Small intestine (tissue), 7 donors: Measurements from ENCODE around the gene CTNND2. TPM values are rescaled to one million over a fixed set of nuclear protein-coding genes. Genes with fewer than 3 reads are reported as not detected.

Experiments used
- DNase-seq, 2 donors: peaks; one replicate each; pipeline versions ENCODE4 v3.0.0 to v3.0.0-alpha.2; 2013
- FAIRE-seq: peaks from 2 replicates; lab custom pipeline; 2012; peaks lifted over from hg19 to GRCh38; lab: Jason Lieb, UNC
- H3K27ac ChIP-seq, 3 donors: one replicate each; pipeline ENCODE4 v1.5.1; 2013; ENCODE audit warnings: low read length in 2 of 3, mild to moderate bottlenecking in 2 of 3, control low read depth in 1 of 3, inconsistent platforms in 1 of 3, low read depth in 1 of 3, moderate library complexity in 1 of 3
- H3K27me3 ChIP-seq, 3 donors: one replicate each; pipeline ENCODE4 v1.6.1; 2013; ENCODE audit warnings: low read length in 3 of 3, inconsistent platforms in 1 of 3; ENCODE audit not compliant: control insufficient read depth in 3 of 3, insufficient read depth in 3 of 3
- H3K36me3 ChIP-seq, 3 donors: one replicate each; pipeline ENCODE4 v1.6.1; 2013; ENCODE audit warnings: low read length in 3 of 3, inconsistent platforms in 1 of 3, low read depth in 1 of 3, mild to moderate bottlenecking in 1 of 3, moderate library complexity in 1 of 3; ENCODE audit not compliant: control insufficient read depth in 3 of 3, insufficient read depth in 2 of 3
- H3K4me1 ChIP-seq, 3 donors: one replicate each; pipeline ENCODE4 v1.6.1; 2013; ENCODE audit warnings: low read length in 2 of 3, inconsistent platforms in 1 of 3, low read depth in 1 of 3, mild to moderate bottlenecking in 1 of 3, moderate library complexity in 1 of 3; ENCODE audit not compliant: control insufficient read depth in 3 of 3, insufficient read depth in 2 of 3
- H3K4me3 ChIP-seq, 3 donors: one replicate each; pipeline ENCODE4 v1.5.1; 2013; ENCODE audit warnings: low read length in 3 of 3, control low read depth in 1 of 3, inconsistent platforms in 1 of 3, low read depth in 1 of 3, mild to moderate bottlenecking in 1 of 3, moderate library complexity in 1 of 3
- H3K9me3 ChIP-seq, 2 donors: one replicate each; pipeline ENCODE4 v1.6.1; 2013; ENCODE audit warnings: low read depth in 1 of 2, low read length in 1 of 2; ENCODE audit not compliant: control insufficient read depth in 2 of 2, insufficient read depth in 1 of 2
- WGBS, 3 donors: extraction: QIAGEN DNeasy Blood & Tissue Kit; methylation state at CpG; one replicate each; pipeline ENCODE4 v1.1.7; 2013; 5-methylcytosine and 5-hydroxymethylcytosine counted together
- polyA plus RNA-seq, 4 donors: library from polyadenylated mRNA; stranded (reverse) in 3 of 4; unstranded in 1 of 4; fragments of 200-250 nt in 3 of 4; fragments of 120-200 nt in 1 of 4; gene quantifications; one replicate each; pipeline versions ENCODE4 v1.2.1 to v1.2.3, GENCODE V29; 2013
- donor health status: healthy with polysubstance abuse.
- donor health status: control.
- donor health status: control.
- donor health status: Bipolar disorder and iron deficiency.
- donor health status: healthy.

The CTNND2 gene
- polyA plus RNA-seq, 4 donors = 1.1 to 3.0 TPM; not detected in 2

DNA sequence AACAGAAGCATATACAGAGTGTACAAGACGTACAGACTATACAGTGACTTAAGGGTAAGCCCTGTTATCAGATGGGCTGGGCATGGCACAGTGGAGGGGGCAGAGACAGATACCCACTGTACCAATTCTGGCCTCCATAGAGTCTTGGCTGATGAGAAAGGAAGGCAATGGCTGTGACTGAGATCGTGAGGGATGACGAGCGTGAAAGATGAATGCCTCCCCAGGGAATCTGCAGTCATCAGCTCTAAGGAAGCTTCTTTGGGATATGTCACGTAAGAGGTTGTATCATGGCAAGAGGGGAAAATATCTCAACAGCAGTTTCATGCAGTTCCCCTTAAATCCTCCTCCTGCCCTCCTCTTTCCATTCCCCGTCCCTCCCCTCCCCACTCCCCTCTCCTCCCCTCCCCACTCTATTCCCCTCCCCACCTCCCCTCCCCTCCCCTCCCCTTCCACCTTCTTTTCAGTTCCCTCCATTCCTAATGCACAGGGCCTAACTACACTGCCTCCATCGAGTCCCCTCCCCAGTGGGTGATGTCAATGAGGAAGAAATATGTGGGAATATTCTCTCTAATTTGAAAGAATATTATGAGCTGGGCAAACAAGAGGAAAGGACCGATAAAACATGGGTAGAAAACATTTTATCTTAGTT is 916.8 kb downstream of the CTNND2 start:
- no peak overlapping the region for H3K27ac ChIP-seq
- no peaks in the 10 kb centered on the region for H3K27me3 ChIP-seq
- WGBS, 3 donors = 59 to 70% (median 64%) methylated on average over 8 of the region's 8 CpGs
- no peak overlapping the region for H3K4me3 ChIP-seq
- FAIRE-seq (no peak), DNase-seq (no peak)
- peaks cover 0 to 2% (median 0%) of the 10 kb centered on the region in 3 donors for H3K4me1 ChIP-seq
- no peaks in the 10 kb centered on the region for H3K36me3 ChIP-seq
- H3K9me3 ChIP-seq = no peaks in the 10 kb centered on the region

DNA sequence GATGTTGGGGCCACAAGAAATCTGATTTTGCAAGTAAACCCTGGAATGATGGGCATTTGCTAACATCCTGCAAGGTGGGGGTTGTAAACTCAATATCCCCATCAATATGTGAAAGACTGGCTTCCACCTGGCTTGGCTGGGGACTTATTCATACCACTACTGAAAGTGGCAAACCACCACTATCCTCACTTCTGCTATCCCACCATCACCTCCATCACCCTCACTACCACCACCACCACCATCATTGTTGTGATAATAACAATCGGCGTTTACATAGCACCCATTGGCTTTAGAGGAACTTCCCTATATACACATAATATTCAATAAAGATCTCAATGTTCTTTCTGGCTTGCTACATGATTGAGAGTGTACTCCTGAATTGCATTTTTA is 918.5 kb downstream of the CTNND2 start:
- Histone ChIP-seq H3K27ac (no peak overlapping the region), H3K4me1 (peaks cover 0 to 2% (median 0%) of the 10 kb centered on the region in 3 donors), H3K36me3 (no peaks in the 10 kb centered on the region), H3K9me3 (no peaks in the 10 kb centered on the region), H3K27me3 (no peaks in the 10 kb centered on the region), H3K4me3 (no peak overlapping the region)
- FAIRE-seq = no peak
- WGBS, 3 donors = 87 to 93% (median 89%) methylated on average over 2 of the region's 2 CpGs
- DNase-seq = no peak

DNA sequence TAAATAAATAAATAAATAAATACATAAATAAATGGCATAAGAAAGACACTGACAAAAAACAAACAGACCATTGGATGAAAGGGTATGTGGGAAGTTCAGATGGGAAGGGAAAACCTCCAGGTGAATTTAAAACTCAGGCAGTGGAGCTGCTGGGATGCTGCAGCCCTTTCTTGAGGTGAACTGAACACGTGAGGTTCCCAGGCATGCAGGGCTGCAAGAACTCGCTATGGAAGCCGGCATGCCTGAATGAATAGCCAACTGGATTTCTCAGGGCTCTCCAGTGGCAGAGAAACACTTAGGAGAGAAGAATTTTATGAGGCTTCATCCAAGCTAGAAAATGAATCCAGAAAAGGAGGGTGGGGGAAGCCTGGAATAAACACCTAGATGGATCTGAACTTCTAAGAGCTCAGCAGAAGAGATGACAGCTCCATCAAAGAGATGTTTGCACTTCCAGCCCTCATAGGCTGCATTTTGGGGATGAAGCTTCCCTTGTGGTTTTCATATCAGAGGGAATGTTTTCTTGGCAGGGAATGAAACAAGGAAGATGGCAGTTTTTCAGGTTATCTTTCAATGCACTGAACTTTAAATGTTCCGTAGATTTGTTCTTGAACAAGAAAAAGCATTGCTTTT is 919.0 kb downstream of the CTNND2 start:
- Histone ChIP-seq H3K4me3 (no peak overlapping the region), H3K27ac (no peak overlapping the region), H3K9me3 (no peaks in the 10 kb centered on the region), H3K36me3 (no peaks in the 10 kb centered on the region), H3K27me3 (no peaks in the 10 kb centered on the region), H3K4me1 (peaks cover 0 to 2% (median 0%) of the 10 kb centered on the region in 3 donors)
- 79 to 89% (median 86%) methylated on average over 4 of the region's 4 CpGs for WGBS, 3 donors
- FAIRE-seq = no peak
- DNase-seq = no peak

- H3K27ac ChIP-seq = no peak overlapping the region
- no peaks in the 10 kb centered on the region for H3K36me3 ChIP-seq
- DNase-seq (no peak), FAIRE-seq (no peak)
- H3K4me1 ChIP-seq = peaks cover 0 to 2% (median 0%) of the 10 kb centered on the region in 3 donors
- WGBS, 3 donors = 70 to 77% (median 74%) methylated on average over 10 of the region's 10 CpGs
- no peaks in the 10 kb centered on the region for H3K27me3 ChIP-seq
- H3K9me3 ChIP-seq = no peaks in the 10 kb centered on the region
- H3K4me3 ChIP-seq = no peak overlapping the region
Measured at GRCh38 chr5:10984021-10984715, 920.1 kb downstream of the CTNND2 start.

- Histone ChIP-seq H3K36me3 (no peaks in the 10 kb centered on the region), H3K27me3 (no peaks in the 10 kb centered on the region), H3K9me3 (no peaks in the 10 kb centered on the region), H3K4me1 (no peaks in the 10 kb centered on the region), H3K4me3 (no peak overlapping the region), H3K27ac (no peak overlapping the region)
- FAIRE-seq (no peak), DNase-seq (no peak)
- WGBS, 3 donors = 68 to 70% (median 70%) methylated on average over 3 of the region's 3 CpGs
Measured at GRCh38 chr5:10982626-10983025, 921.6 kb downstream of the CTNND2 start.

DNA sequence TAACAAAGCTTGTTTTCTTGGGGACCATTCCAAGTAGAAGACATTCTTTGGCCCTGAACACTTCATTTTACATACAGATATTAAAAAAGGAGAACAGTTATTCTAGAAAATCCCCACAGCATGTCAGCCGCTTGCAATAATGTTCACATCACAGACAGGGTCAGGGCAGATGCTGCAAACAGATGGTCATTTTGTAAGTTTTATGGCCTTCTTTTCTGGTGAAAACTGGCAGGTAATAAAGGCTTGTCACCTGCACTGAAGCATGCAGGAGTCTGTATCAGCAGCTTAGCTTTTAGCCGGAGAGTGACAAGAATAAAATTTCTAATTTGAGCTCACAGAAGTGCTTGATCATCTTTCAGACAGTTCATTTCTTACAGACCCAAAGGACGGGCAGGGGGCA is 922.3 kb downstream of the CTNND2 start:
- no peak overlapping the region for H3K27ac ChIP-seq
- no peak for FAIRE-seq
- no peak for DNase-seq
- H3K27me3 ChIP-seq = no peaks in the 10 kb centered on the region
- 74 to 86% (median 85%) methylated on average over 3 of the region's 3 CpGs for WGBS, 3 donors
- H3K9me3 ChIP-seq = no peaks in the 10 kb centered on the region
- H3K36me3 ChIP-seq = no peaks in the 10 kb centered on the region
- H3K4me3 ChIP-seq = no peak overlapping the region
- H3K4me1 ChIP-seq = no peaks in the 10 kb centered on the region

GRCh38 chr5:10977011-10977410 is 927.2 kb downstream of the CTNND2 start:
- H3K4me1 ChIP-seq = no peaks in the 10 kb centered on the region
- FAIRE-seq (no peak), DNase-seq (no peak)
- no peak overlapping the region for H3K27ac ChIP-seq
- no peak overlapping the region for H3K4me3 ChIP-seq
- no peaks in the 10 kb centered on the region for H3K36me3 ChIP-seq
- no peaks in the 10 kb centered on the region for H3K9me3 ChIP-seq
- WGBS, 3 donors = 66 to 72% (median 68%) methylated on average over 5 of the region's 5 CpGs
- no peaks in the 10 kb centered on the region for H3K27me3 ChIP-seq

- no peak for FAIRE-seq
- DNase-seq = no peak
- Histone ChIP-seq H3K27me3 (no peaks in the 10 kb centered on the region), H3K27ac (no peak overlapping the region), H3K36me3 (no peaks in the 10 kb centered on the region), H3K9me3 (no peaks in the 10 kb centered on the region), H3K4me1 (no peaks in the 10 kb centered on the region), H3K4me3 (no peak overlapping the region)
- WGBS, 3 donors = 56 to 64% (median 60%) methylated on average over 4 of the region's 4 CpGs
Measured at GRCh38 chr5:10975945-10976344, 928.3 kb downstream of the CTNND2 start.
